Ishikawa (cell line): ENCODE measurements around the gene SMAD1.
A peak's percentile ranks its signal among the peaks of the same experiment; 100 is the strongest.

Source experiments
- CEBPB ChIP-seq: IDR thresholded peaks from 2 replicates; pipeline ENCODE4 v1.6.1; 2012
- CREB1 ChIP-seq: IDR thresholded peaks from 2 replicates; pipeline ENCODE4 v1.6.1; 2012; ENCODE audit warnings: low read depth
- EP300 ChIP-seq: IDR thresholded peaks from 2 replicates; pipeline ENCODE4 v1.6.1; 2012; ENCODE audit warnings: borderline replicate concordance
- FOXM1 ChIP-seq: IDR thresholded peaks from 2 replicates; pipeline ENCODE4 v1.6.1; 2012; ENCODE audit warnings: low read depth, borderline replicate concordance
- NFIC ChIP-seq: IDR thresholded peaks from 2 replicates; pipeline ENCODE4 v1.6.1; 2012
- RAD21 ChIP-seq: IDR thresholded peaks from 2 replicates; pipeline ENCODE4 v1.6.1; 2012; ENCODE audit warnings: low read depth
- REST ChIP-seq: IDR thresholded peaks from 2 replicates; pipeline ENCODE4 v1.6.1; 2012; ENCODE audit warnings: low read depth, mild to moderate bottlenecking
- TAF1 ChIP-seq: IDR thresholded peaks from 2 replicates; pipeline ENCODE4 v1.6.1; 2012; ENCODE audit warnings: low read depth, mild to moderate bottlenecking
- TCF12 ChIP-seq: IDR thresholded peaks from 2 replicates; pipeline ENCODE4 v1.6.1; 2012; ENCODE audit warnings: low read depth
- TEAD4 ChIP-seq: IDR thresholded peaks from 2 replicates; pipeline ENCODE4 v1.6.1; 2012
- USF1 ChIP-seq: IDR thresholded peaks from 2 replicates; pipeline ENCODE4 v1.6.1; 2012
- YY1 ChIP-seq: IDR thresholded peaks from 2 replicates; pipeline ENCODE4 v1.6.1; 2012; ENCODE audit warnings: low read depth
- ZBTB7A ChIP-seq: IDR thresholded peaks from 2 replicates; pipeline ENCODE4 v1.6.1; 2012; ENCODE audit warnings: low read depth

GRCh38 chr4:145481942-145482208, 222 bp downstream of the SMAD1 start:
- no peak for TF ChIP-seq RAD21
- no peak for TF ChIP-seq TEAD4
- peak; percentile 55; the same call in 1 of the 2 replicates for TF ChIP-seq ZBTB7A
- TF ChIP-seq YY1 = no peak
- TF ChIP-seq TAF1 = 0 out of 2 replicates have a peak, but pooled peaks have one; percentile 6
- TF ChIP-seq REST = no peak
- TF ChIP-seq NFIC = no peak; the same call in 1 of the 2 replicates
- TF ChIP-seq EP300 = no peak
- TF ChIP-seq CEBPB = no peak
- no peak for TF ChIP-seq TCF12
- TF ChIP-seq CREB1 = no peak
- TF ChIP-seq USF1 = no peak
- TF ChIP-seq FOXM1 = no peak
